HepG2 (cell line): ENCODE results near the gene MAPK8IP1. TPM values are rescaled to one million over a fixed set of nuclear protein-coding genes. Genes with fewer than 3 reads are reported as not detected.
A peak's percentile ranks its signal among the peaks of the same experiment; 100 is the strongest.

Source experiments
- CEBPG ChIP-seq: IDR thresholded peaks from 2 replicates; pipeline ENCODE4 v1.6.1; 2016
- EP300 ChIP-seq, 3 experiments: sonication (generic) in 1 of 3; formaldehyde crosslinking in 1 of 3; IDR thresholded peaks; 2 replicates each; pipeline versions ENCODE4 v1.5.1 to v1.6.1; 2011 to 2020; ENCODE audit warnings: low read depth in 2 of 3, low read length in 2 of 3, borderline replicate concordance in 1 of 3, improper control_type of control experiment in 1 of 3, mild to moderate bottlenecking in 1 of 3, missing genetic modification reagents in 1 of 3, moderate library complexity in 1 of 3
- FOXP4 ChIP-seq: sonication (generic); formaldehyde crosslinking; IDR thresholded peaks from 2 replicates; pipeline ENCODE4 v1.4.0; 2020; ENCODE audit warnings: missing genetic modification reagents
- GABPB1 ChIP-seq: IDR thresholded peaks from 2 replicates; pipeline ENCODE4 v1.6.1; 2016; ENCODE audit warnings: mild to moderate bottlenecking, missing genetic modification reagents, moderate library complexity, missing compliant biosample characterization
- GTF3A ChIP-seq: sonication (generic); formaldehyde crosslinking; conservative IDR thresholded peaks from 2 replicates; pipeline ENCODE4 v1.4.0; 2020; ENCODE audit warnings: mild to moderate bottlenecking, missing genetic modification reagents
- HDAC2 ChIP-seq: sonication (generic); formaldehyde crosslinking; IDR thresholded peaks from 2 replicates; pipeline ENCODE4 v1.4.0; 2020; ENCODE audit warnings: missing genetic modification reagents
- MXI1 ChIP-seq: IDR thresholded peaks from 3 replicates; pipeline ENCODE4 v1.6.1; 2012; ENCODE audit warnings: low read depth, low read length, inconsistent platforms, borderline replicate concordance
- PREB ChIP-seq: sonication (generic); formaldehyde crosslinking; IDR thresholded peaks from 2 replicates; pipeline ENCODE4 v1.4.0; 2020; ENCODE audit warnings: missing genetic modification reagents
- RAD51 ChIP-seq: fragments of 450-650 bp; IDR thresholded peaks from 2 replicates; pipeline ENCODE4 v1.6.1; 2016; ENCODE audit warnings: borderline replicate concordance
- RNF2 ChIP-seq: fragments of 450-650 bp; conservative IDR thresholded peaks from 2 replicates; pipeline ENCODE4 v1.6.1; 2016; ENCODE audit warnings: low read depth
- ZNF563 ChIP-seq: sonication (generic); formaldehyde crosslinking; IDR thresholded peaks from 2 replicates; pipeline ENCODE4 v1.8.0; 2022; ENCODE audit warnings: mild to moderate bottlenecking, moderate library complexity, missing genetic modification reagents
- ZNF629 ChIP-seq: sonication (generic); formaldehyde crosslinking; conservative IDR thresholded peaks from 2 replicates; pipeline ENCODE4 v1.5.0; 2020; ENCODE audit warnings: missing genetic modification reagents
- ZSCAN22 ChIP-seq: sonication (generic); formaldehyde crosslinking; IDR thresholded peaks from 2 replicates; pipeline ENCODE4 v1.4.0; 2020; ENCODE audit warnings: mild to moderate bottlenecking, missing genetic modification reagents
- polyA plus RNA-seq, 8 experiments: library from polyadenylated mRNA; depleted of rRNA in 3 of 8; stranded (reverse) in 7 of 8; unstranded in 1 of 8; fragments of >200 nt; fragmentation: Illumina TruSeq in 4 of 8; extraction: Trizol in 4 of 8; gene quantifications; 2 replicates each; pipeline versions ENCODE4 v1.2.1 to v1.2.3, GENCODE V29; 2011 to 2016; ENCODE audit warnings: low read depth in 4 of 8, missing spikeins in 1 of 8, mixed read lengths in 1 of 8; ENCODE audit not compliant: insufficient read depth in 1 of 8
- total RNA-seq, 5 experiments: library from RNA; depleted of rRNA; stranded (reverse); fragments of >200 nt; fragmentation: Illumina TruSeq; extraction: Trizol; gene quantifications; 2 replicates each; pipeline ENCODE4 v1.2.3, GENCODE V29; 2016; ENCODE audit warnings: low read depth in 1 of 5
- TF ChIP-seq, protein P1 (sequence below): IDR thresholded peaks from 2 replicates; pipeline ENCODE4 v1.4.0; 2020; ENCODE audit warnings: mild to moderate bottlenecking, missing genetic modification reagents
- TF ChIP-seq, protein P2 (sequence below): sonication (generic); formaldehyde crosslinking; IDR thresholded peaks from 2 replicates; pipeline ENCODE4 v1.9.0; 2022; ENCODE audit warnings: missing genetic modification reagents, mild to moderate bottlenecking, borderline replicate concordance
- TF ChIP-seq, protein P3 (sequence below): sonication (generic); formaldehyde crosslinking; IDR thresholded peaks from 2 replicates; pipeline ENCODE4 v1.4.0; 2020; ENCODE audit warnings: missing genetic modification reagents

Gene MAPK8IP1
- total and polyA plus RNA-seq, 2 of the 13 experiments (the other 11 are each of a cell fraction or from before 2014, with no cell fraction given): 2.2 to 4.2 TPM

DNA sequence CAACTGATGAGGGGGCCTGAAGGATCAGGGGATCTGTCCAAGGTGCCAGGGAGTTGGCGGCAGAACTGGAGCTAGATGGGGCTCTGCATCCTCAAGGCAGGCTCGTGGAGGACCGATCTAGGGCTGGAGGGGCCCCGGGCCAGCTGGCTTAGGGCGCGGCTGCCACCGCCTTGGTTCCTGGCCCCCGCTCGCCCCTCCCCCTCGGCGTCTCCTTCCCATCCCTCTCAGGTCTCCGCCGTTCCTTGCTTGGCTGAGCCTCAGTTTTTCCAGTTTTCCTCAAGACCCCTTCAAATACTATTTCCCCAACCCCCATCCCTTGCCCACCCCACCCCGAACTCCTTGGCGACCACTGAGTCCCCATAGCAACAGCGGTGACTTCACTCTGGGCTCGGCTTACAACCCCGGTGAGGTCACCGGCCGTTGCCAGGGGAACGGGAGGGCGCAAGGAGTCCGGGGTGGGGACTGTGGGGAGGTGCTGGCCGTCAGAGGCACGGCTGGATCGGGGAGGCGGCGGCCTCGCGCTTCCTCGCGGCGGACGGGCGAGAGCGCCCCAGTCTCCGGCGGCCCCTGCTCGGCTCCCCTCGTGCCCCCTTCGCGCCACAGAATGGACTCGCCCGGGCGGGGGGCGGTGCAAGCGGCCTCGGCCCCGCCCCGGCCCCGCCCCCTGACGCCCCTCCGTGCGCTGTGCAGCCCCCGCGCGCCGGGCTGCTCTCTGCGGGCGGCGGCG, 14.2 kb downstream of the MAPK8IP1 start (continued):
- TF ChIP-seq EP300 (IDR thresholded peaks at IDR 0.05; ENCODE audit: low read depth in 2 of 2, low read length in 2 of 2) (no peak), EP300 (CRISPR knock-in tag; IDR thresholded peaks at IDR 0.05; ENCODE audit: borderline replicate concordance) (no peak), HDAC2 (no peak), CEBPG (CRISPR knock-in tag) (no peak), RAD51 (no peak), GABPB1 (CRISPR knock-in tag) (peak; percentile 51; the same call in 1 of the 2 replicates), ZNF563 (peak; percentile 28; the same call in 1 of the 2 replicates), ZSCAN22 (no peak), ZNF629 (CRISPR knock-in tag) (no peak), PREB (no peak), MXI1 (peak; percentile 79; the same call in 2 of the 3 replicates), GTF3A (CRISPR knock-in tag) (no peak), RNF2 (no peak), FOXP4 (CRISPR knock-in tag) (no peak)
- TF ChIP-seq, protein P1, sequence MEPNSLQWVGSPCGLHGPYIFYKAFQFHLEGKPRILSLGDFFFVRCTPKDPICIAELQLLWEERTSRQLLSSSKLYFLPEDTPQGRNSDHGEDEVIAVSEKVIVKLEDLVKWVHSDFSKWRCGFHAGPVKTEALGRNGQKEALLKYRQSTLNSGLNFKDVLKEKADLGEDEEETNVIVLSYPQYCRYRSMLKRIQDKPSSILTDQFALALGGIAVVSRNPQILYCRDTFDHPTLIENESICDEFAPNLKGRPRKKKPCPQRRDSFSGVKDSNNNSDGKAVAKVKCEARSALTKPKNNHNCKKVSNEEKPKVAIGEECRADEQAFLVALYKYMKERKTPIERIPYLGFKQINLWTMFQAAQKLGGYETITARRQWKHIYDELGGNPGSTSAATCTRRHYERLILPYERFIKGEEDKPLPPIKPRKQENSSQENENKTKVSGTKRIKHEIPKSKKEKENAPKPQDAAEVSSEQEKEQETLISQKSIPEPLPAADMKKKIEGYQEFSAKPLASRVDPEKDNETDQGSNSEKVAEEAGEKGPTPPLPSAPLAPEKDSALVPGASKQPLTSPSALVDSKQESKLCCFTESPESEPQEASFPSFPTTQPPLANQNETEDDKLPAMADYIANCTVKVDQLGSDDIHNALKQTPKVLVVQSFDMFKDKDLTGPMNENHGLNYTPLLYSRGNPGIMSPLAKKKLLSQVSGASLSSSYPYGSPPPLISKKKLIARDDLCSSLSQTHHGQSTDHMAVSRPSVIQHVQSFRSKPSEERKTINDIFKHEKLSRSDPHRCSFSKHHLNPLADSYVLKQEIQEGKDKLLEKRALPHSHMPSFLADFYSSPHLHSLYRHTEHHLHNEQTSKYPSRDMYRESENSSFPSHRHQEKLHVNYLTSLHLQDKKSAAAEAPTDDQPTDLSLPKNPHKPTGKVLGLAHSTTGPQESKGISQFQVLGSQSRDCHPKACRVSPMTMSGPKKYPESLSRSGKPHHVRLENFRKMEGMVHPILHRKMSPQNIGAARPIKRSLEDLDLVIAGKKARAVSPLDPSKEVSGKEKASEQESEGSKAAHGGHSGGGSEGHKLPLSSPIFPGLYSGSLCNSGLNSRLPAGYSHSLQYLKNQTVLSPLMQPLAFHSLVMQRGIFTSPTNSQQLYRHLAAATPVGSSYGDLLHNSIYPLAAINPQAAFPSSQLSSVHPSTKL (CRISPR knock-in tag): no peak
- TF ChIP-seq, protein P2, sequence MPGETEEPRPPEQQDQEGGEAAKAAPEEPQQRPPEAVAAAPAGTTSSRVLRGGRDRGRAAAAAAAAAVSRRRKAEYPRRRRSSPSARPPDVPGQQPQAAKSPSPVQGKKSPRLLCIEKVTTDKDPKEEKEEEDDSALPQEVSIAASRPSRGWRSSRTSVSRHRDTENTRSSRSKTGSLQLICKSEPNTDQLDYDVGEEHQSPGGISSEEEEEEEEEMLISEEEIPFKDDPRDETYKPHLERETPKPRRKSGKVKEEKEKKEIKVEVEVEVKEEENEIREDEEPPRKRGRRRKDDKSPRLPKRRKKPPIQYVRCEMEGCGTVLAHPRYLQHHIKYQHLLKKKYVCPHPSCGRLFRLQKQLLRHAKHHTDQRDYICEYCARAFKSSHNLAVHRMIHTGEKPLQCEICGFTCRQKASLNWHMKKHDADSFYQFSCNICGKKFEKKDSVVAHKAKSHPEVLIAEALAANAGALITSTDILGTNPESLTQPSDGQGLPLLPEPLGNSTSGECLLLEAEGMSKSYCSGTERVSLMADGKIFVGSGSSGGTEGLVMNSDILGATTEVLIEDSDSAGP (CRISPR knock-in tag): peak; percentile 64; the same call in 1 of the 2 replicates
- TF ChIP-seq, protein P3, sequence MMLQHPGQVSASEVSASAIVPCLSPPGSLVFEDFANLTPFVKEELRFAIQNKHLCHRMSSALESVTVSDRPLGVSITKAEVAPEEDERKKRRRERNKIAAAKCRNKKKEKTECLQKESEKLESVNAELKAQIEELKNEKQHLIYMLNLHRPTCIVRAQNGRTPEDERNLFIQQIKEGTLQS (CRISPR knock-in tag): peak; percentile 75
